Hematopoietic multipotent progenitor cell treated with erythropoietin and hydrocortisone succinate and interleukin-3 and kit ligand, for 8 days (in vitro differentiated cells): ENCODE data around the gene CCDC170.

ENCODE experiments used
- DNase-seq: peaks from one replicate; pipeline ENCODE4 v3.0.0-alpha.2; 2015

Gene CCDC170

GRCh38 chr6:151620179-151620578 is 126.4 kb downstream of the CCDC170 start:
- DNase-seq: no peak

- DNase-seq: no peak
These were observed 130.3 kb downstream of the CCDC170 start for GRCh38 chr6:151624071-151624470.

GRCh38 chr6:151624481-151624880 is 130.7 kb downstream of the CCDC170 start:
- DNase-seq: no peak

GRCh38 chr6:151624900-151625536 is 131.2 kb downstream of the CCDC170 start:
- DNase-seq: no peak

- no peak for DNase-seq
These were observed 134.1 kb downstream of the CCDC170 start for GRCh38 chr6:151627689-151628444.

GRCh38 chr6:151629791-151630190 is 136.0 kb downstream of the CCDC170 start:
- DNase-seq: no peak

GRCh38 chr6:151630387-151630786 is 136.6 kb downstream of the CCDC170 start:
- DNase-seq: no peak

GRCh38 chr6:151630991-151631655 is 137.3 kb downstream of the CCDC170 start:
- DNase-seq: no peak

- no peak for DNase-seq
These were observed 138.7 kb downstream of the CCDC170 start for GRCh38 chr6:151632415-151632987.

GRCh38 chr6:151633526-151634335 is 139.9 kb downstream of the CCDC170 start:
- no peak for DNase-seq

GRCh38 chr6:151634336-151634720 is 140.5 kb downstream of the CCDC170 start:
- DNase-seq: no peak

- DNase-seq: no peak
These were observed 141.9 kb downstream of the CCDC170 start for GRCh38 chr6:151635741-151636140.

- DNase-seq: no peak
These were observed 144.0 kb downstream of the CCDC170 start for GRCh38 chr6:151637814-151638213.

- no peak for DNase-seq
These were observed 145.9 kb downstream of the CCDC170 start for GRCh38 chr6:151639750-151640149.

- no peak for DNase-seq
These were observed 147.2 kb downstream of the CCDC170 start for GRCh38 chr6:151641028-151641427.

- no peak for DNase-seq
These were observed 154.3 kb downstream of the CCDC170 start for GRCh38 chr6:151647976-151648639.

GRCh38 chr6:151649835-151650234 is 156.0 kb downstream of the CCDC170 start:
- DNase-seq: no peak

- no peak for DNase-seq
These were observed 157.8 kb downstream of the CCDC170 start for GRCh38 chr6:151651639-151652038.

- no peak for DNase-seq
These were observed 158.5 kb downstream of the CCDC170 start for GRCh38 chr6:151652325-151652724.

- DNase-seq: no peak
These were observed 161.3 kb downstream of the CCDC170 start for GRCh38 chr6:151655099-151655498.

GRCh38 chr6:151656392-151656791 is 162.6 kb downstream of the CCDC170 start:
- DNase-seq: no peak

GRCh38 chr6:151658091-151658490 is 164.3 kb downstream of the CCDC170 start:
- no peak for DNase-seq
